Memory B cell (primary cell): Measurements from ENCODE around the gene ACOX3.
A peak's percentile ranks its signal among the peaks of the same experiment; 100 is the strongest.
"Not testable (repeated sequence)": the region's sequence is repeated elsewhere in the genome, so short reads cannot be mapped to it uniquely, and the experiment has no call there.

Source experiments
- ATAC-seq: fragments of 150-1000 bp; cut with Tn5 transposase; 2 replicates; pipeline ENCODE4 v1.10.0; 2021; ENCODE audit warnings: low read depth, mild to moderate bottlenecking, moderate library complexity
- DNase-seq, 2 donors: peaks; one replicate each; pipeline ENCODE4 v3.0.0; 2022; ENCODE audit warnings: low spot score in 2 of 2
- H3K27ac Mint-ChIP-seq: one replicate; pipeline ENCODE4 v1.8.0; 2022; ENCODE audit warnings: mild to moderate bottlenecking, moderate library complexity, mixed read lengths
- H3K27me3 Mint-ChIP-seq: one replicate; pipeline ENCODE4 v1.8.0; 2022; ENCODE audit warnings: mixed read lengths
- H3K36me3 Mint-ChIP-seq: one replicate; pipeline ENCODE4 v1.8.0; 2022; ENCODE audit warnings: mild to moderate bottlenecking, mixed read lengths
- H3K4me1 Mint-ChIP-seq: one replicate; pipeline ENCODE4 v1.8.0; 2022; ENCODE audit warnings: mixed read lengths
- H3K4me3 Mint-ChIP-seq: one replicate; pipeline ENCODE4 v1.8.0; 2022; ENCODE audit warnings: mild to moderate bottlenecking, moderate library complexity, mixed read lengths
- H3K9me3 Mint-ChIP-seq: one replicate; pipeline ENCODE4 v1.8.0; 2022; ENCODE audit warnings: mixed read lengths

The ACOX3 gene

DNA sequence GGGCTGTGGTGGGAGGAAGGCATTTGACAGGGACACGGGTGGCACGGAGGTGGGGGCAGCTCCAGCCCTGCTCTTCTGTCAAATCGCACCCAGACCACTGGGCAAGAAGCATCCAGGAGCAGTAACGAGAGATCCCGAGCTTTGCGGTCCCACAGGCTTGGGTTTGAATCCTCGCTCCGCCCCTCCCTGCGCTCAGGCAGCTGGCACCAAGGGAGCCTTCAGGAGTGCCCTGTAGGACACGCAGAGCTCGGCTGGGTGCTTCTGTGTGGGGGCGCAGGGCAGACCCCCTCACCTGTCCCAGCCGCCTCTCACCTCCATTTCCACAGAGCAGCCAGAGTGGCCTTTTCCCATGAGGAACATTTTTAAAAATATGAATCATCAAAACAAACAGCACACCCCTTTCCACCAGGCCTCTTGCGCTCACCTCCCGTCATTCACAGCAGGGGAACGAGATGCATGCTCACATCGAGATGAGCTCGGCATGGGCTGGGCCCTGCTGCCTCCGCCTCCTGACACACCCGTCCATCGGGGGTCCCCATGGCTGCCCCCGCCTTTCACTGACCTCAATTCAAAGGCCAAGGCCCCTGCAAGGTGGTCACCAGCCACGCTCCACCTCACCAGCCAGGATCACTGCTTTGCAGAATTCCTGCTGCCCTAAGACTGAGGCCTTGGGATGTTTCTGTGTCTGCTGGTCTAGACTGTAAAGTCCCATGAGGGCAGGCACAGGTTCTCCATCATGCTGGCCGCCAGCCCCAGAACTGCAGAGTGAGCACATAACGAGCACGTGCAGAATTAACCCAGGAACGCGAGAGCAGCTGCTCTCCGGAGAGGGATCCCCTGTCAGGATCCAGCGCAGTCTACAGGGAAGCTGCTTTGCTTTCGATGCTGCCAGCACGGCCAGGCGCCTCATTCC, 52.7 kb downstream of the ACOX3 start:
- Mint-ChIP-seq H3K9me3 (no peaks in the 10 kb centered on the region), H3K27ac (no peak overlapping the region), H3K27me3 (no peaks in the 10 kb centered on the region), H3K4me3 (no peak overlapping the region), H3K4me1 (peaks cover 2% of the 10 kb centered on the region), H3K36me3 (peaks cover 19% of the 10 kb centered on the region)
- ATAC-seq (no peak), DNase-seq (no peak)

- H3K27ac Mint-ChIP-seq = no peak overlapping the region
- H3K27me3 Mint-ChIP-seq = no peaks in the 10 kb centered on the region
- H3K4me3 Mint-ChIP-seq = no peak overlapping the region
- ATAC-seq (no peak), DNase-seq (no peak)
- H3K4me1 Mint-ChIP-seq = peaks cover 2% of the 10 kb centered on the region
- peaks cover 17% of the 10 kb centered on the region for H3K36me3 Mint-ChIP-seq
- H3K9me3 Mint-ChIP-seq = no peaks in the 10 kb centered on the region
Measured at GRCh38 chr4:8387194-8387593, 53.3 kb downstream of the ACOX3 start.

DNA sequence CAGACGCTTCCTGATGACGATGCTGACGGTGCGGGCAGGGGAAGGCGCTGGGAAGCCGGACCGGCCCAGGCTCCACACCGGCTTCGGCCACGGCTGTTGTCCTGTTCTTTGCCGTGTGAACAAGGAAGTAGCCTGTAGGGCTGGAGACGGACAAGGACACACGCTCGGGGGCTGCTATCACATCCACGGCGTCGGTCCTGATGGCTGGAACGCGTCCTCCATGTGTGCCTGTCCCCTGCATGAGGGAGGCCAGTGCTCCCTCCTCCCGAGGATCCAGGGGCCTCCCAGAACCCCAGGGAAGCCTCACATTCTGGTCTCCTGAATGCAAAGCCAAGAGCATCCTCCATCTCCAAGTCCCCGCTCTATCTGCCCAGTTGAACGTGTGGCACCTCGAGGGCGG, 53.8 kb downstream of the ACOX3 start:
- ATAC-seq (no peak), DNase-seq (no peak)
- H3K9me3 Mint-ChIP-seq = no peaks in the 10 kb centered on the region
- H3K27ac Mint-ChIP-seq = no peak overlapping the region
- peaks cover 2% of the 10 kb centered on the region for H3K4me1 Mint-ChIP-seq
- no peak overlapping the region for H3K4me3 Mint-ChIP-seq
- no peaks in the 10 kb centered on the region for H3K27me3 Mint-ChIP-seq
- H3K36me3 Mint-ChIP-seq = peaks cover 15% of the 10 kb centered on the region

DNA sequence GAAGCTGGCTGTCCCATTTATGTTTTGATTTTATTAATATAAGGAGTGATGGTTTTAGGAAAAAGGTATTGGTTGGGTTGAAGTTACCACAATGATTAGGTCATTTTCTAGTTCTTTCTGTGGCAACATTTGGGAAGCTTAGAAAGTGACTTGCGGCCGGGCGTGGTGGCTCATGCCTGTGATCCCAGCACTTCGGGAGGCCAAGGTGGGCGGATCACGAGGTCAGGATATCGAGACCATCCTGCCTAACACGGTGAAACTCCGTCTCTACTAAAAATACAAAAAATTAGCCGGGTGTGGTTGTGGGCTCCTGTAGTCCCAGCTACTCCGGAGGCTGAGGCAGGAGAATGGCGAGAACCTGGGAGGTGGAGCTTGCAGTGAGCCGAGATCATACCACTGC, 54.4 kb downstream of the ACOX3 start:
- not testable (repeated sequence) for H3K4me1 Mint-ChIP-seq, H3K27me3 Mint-ChIP-seq, H3K27ac Mint-ChIP-seq, H3K4me3 Mint-ChIP-seq, ATAC-seq, DNase-seq, H3K9me3 Mint-ChIP-seq
- H3K36me3 Mint-ChIP-seq = peaks cover 15% of the 10 kb centered on the region

DNA sequence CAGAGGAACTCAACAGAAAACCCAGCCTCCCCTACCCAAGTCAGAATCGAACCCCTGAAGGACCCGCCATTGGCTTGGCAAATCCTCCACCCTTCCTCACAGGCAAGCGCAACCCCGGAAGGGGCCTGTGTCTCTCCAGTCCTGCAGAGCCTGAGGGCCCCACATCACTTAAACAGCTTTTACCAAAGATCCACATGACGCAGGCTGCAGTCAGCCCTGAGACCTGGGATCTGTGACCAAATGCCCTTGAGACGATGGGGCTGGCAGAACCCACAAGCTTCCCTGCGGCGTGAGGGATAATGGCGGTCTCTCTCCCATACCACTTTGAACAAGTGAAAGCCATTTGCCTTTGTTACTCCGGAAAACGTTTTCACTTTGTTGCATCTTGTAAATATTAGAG, 54.9 kb downstream of the ACOX3 start:
- no peak overlapping the region for H3K27ac Mint-ChIP-seq
- no peak for ATAC-seq
- no peak overlapping the region for H3K4me3 Mint-ChIP-seq
- H3K36me3 Mint-ChIP-seq = peaks cover 12% of the 10 kb centered on the region
- H3K4me1 Mint-ChIP-seq = no peaks in the 10 kb centered on the region
- DNase-seq = no peak
- no peaks in the 10 kb centered on the region for H3K9me3 Mint-ChIP-seq
- no peaks in the 10 kb centered on the region for H3K27me3 Mint-ChIP-seq

DNA sequence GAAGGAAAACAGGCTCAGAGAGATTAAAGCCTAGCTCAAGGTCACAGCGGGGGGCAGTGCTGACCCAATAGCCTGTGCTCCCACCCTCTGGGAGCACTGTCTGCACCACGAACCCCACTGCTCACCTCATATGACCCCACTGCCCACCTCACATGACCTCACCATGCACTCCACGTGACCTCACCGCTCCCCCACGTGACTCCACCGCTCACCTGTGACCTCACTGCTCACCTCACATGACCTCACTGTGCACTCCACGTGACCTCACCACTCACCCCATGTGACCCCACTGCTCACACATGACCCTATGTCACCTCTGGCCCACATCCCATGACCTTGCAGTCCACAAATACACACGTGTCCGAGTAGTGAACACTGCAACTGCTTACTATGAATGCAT, 55.4 kb downstream of the ACOX3 start:
- no peaks in the 10 kb centered on the region for H3K4me1 Mint-ChIP-seq
- no peak overlapping the region for H3K27ac Mint-ChIP-seq
- H3K4me3 Mint-ChIP-seq = peak overlapping the region; percentile 1
- no peaks in the 10 kb centered on the region for H3K27me3 Mint-ChIP-seq
- DNase-seq (no peak), ATAC-seq (no peak)
- H3K36me3 Mint-ChIP-seq = peaks cover 10% of the 10 kb centered on the region
- no peaks in the 10 kb centered on the region for H3K9me3 Mint-ChIP-seq

DNA sequence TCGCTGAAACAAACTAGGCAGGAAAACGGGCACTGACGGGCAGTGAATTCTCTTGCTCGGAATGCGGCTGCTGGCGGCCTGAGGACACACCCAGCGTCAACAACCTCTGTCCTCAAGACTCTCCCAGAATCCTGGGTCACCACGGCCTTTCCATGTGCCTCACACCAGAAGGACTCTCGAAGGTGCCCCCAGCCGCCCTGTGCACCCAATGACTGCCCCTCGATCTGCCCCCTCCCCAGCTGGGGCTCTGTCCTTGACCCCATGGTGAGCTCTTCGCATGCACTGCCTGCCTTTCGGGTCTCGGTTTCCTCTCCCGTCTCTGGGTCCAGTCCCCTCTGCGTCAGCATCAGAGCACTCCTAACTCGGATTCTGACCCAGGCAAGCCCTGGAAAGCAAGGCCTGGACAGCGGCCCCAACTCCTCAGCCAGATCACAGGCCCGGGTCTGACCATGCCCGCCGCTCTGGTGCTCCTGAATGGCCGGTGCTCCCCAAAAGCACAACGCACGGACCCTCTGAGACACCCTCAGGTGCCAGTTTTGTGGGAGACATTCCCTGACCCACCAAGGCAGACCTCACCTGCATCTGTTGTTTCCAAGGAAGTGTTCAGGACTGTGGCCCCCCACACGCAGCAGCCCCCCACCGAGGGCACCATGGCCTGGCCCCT, 56.0 kb downstream of the ACOX3 start:
- H3K4me1 Mint-ChIP-seq = no peaks in the 10 kb centered on the region
- H3K27me3 Mint-ChIP-seq = no peaks in the 10 kb centered on the region
- H3K36me3 Mint-ChIP-seq = peaks cover 10% of the 10 kb centered on the region
- DNase-seq = no peak
- no peaks in the 10 kb centered on the region for H3K9me3 Mint-ChIP-seq
- no peak for ATAC-seq
- no peak overlapping the region for H3K4me3 Mint-ChIP-seq
- H3K27ac Mint-ChIP-seq = no peak overlapping the region

- no peak for DNase-seq
- H3K27me3 Mint-ChIP-seq = no peaks in the 10 kb centered on the region
- H3K36me3 Mint-ChIP-seq = peaks cover 10% of the 10 kb centered on the region
- no peaks in the 10 kb centered on the region for H3K9me3 Mint-ChIP-seq
- no peaks in the 10 kb centered on the region for H3K4me1 Mint-ChIP-seq
- H3K27ac Mint-ChIP-seq = no peak overlapping the region
- no peak overlapping the region for H3K4me3 Mint-ChIP-seq
- no peak for ATAC-seq
Measured at GRCh38 chr4:8383451-8384160, 56.9 kb downstream of the ACOX3 start.

DNA sequence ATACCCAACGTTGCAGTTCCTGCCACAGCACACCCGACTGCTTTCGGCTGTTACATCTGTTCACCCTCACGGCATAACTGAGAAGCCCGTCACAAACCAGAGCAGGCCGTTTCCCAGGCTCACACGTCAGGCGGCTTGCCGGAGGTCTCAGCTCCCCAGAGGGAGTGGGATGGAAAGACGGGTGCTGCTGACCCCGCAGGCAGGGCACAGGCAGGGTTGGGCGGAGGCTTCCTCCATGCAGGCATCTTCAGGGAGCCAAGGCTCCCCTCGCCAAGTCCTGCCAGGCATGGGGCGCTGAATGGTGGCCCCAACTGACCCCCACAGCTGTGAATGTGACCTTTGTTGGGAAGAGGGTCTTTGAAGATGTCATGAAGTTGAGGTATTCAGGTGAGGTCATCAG, 57.5 kb downstream of the ACOX3 start:
- H3K9me3 Mint-ChIP-seq = no peaks in the 10 kb centered on the region
- no peak for DNase-seq
- ATAC-seq = no peak
- H3K27ac Mint-ChIP-seq = no peak overlapping the region
- H3K4me1 Mint-ChIP-seq = no peaks in the 10 kb centered on the region
- peaks cover 8% of the 10 kb centered on the region for H3K36me3 Mint-ChIP-seq
- H3K4me3 Mint-ChIP-seq = no peak overlapping the region
- no peaks in the 10 kb centered on the region for H3K27me3 Mint-ChIP-seq

- peaks cover 5% of the 10 kb centered on the region for H3K36me3 Mint-ChIP-seq
- H3K4me1 Mint-ChIP-seq = no peaks in the 10 kb centered on the region
- H3K4me3 Mint-ChIP-seq = no peak overlapping the region
- no peaks in the 10 kb centered on the region for H3K9me3 Mint-ChIP-seq
- no peak overlapping the region for H3K27ac Mint-ChIP-seq
- H3K27me3 Mint-ChIP-seq = no peaks in the 10 kb centered on the region
- ATAC-seq = no peak
- no peak for DNase-seq
Measured at GRCh38 chr4:8381814-8382581, 58.5 kb downstream of the ACOX3 start.

DNA sequence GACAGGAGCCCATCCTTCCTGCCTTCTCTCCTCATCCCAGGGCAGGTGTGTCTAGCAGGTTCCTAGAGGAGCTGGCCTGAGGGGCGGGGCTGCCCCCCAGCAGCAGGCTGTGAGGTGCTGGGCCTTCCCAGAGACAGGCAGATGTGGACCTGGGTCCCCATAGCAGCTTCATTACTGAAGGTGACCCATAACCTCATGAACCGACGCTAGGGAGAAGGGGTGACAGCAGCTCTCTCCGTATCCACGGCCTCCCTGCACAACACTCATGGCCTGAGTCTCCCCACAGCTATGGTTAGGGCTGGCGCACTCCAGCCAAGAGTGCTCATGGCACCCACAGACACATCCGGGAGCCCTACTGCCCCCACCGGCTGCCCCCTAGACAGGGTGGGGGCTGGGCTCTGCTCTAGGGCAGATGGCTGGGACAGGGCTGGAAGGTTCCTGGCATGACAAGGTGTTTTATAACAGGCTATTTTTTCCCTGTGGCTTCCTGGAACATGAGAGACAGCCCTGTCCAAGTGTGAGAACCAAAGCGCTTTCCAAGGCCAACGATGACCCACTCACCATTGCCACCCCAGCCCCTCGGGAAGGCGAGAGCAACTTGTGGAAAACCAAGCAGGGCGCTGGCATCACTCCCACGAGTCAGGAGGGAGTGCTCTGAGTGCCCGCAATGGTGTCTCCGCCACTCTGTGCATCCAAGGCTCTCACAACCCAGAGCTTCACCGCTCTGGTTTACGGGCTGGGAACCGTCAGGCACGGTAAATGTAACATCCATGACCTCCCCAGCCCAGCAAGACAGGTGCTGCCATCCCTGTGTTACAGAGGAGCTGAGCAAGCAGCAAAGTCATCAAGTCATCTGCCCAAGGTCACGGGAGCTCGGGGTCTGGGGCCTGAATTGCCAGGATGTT, 59.8 kb downstream of the ACOX3 start:
- H3K36me3 Mint-ChIP-seq = peaks cover 4% of the 10 kb centered on the region
- DNase-seq = no peak
- no peaks in the 10 kb centered on the region for H3K9me3 Mint-ChIP-seq
- no peak overlapping the region for H3K4me3 Mint-ChIP-seq
- no peaks in the 10 kb centered on the region for H3K27me3 Mint-ChIP-seq
- no peak for ATAC-seq
- H3K27ac Mint-ChIP-seq = no peak overlapping the region
- no peaks in the 10 kb centered on the region for H3K4me1 Mint-ChIP-seq

DNA sequence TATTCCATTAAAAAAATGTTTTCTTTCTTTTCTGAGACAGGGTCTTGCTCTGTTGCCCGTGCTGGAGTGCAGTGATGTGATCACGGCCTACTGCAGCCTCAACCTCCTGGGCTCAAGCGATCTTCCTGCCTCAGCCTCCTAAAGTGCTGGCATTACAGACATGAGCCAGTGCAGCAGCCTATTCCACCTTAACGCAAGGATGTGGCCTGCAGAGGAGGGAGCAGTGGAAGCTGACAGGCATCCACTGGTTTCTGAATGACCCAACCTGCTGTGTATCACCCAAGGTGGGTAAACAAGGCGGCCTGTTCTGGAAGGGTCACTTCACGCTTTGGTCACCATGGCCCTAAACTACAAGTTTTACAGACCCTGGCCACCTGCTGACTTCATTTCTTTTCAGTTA, 60.8 kb downstream of the ACOX3 start:
- no peaks in the 10 kb centered on the region for H3K4me1 Mint-ChIP-seq
- ATAC-seq = no peak
- no peaks in the 10 kb centered on the region for H3K27me3 Mint-ChIP-seq
- no peak for DNase-seq
- no peak overlapping the region for H3K27ac Mint-ChIP-seq
- H3K36me3 Mint-ChIP-seq = peaks cover 1% of the 10 kb centered on the region
- no peak overlapping the region for H3K4me3 Mint-ChIP-seq
- H3K9me3 Mint-ChIP-seq = no peaks in the 10 kb centered on the region

GRCh38 chr4:8379281-8379680, 61.2 kb downstream of the ACOX3 start:
- DNase-seq = no peak
- H3K9me3 Mint-ChIP-seq = no peaks in the 10 kb centered on the region

More at GRCh38 chr4:8379281-8379680, 61.2 kb downstream of the ACOX3 start:
- Mint-ChIP-seq H3K4me3 (no peak overlapping the region), H3K27me3 (no peaks in the 10 kb centered on the region), H3K27ac (no peak overlapping the region), H3K4me1 (no peaks in the 10 kb centered on the region), H3K36me3 (peaks cover 1% of the 10 kb centered on the region)
- ATAC-seq = no peak
